ENCODE data around the gene MAST2. TPM values are rescaled to one million over a fixed set of nuclear protein-coding genes. Genes with fewer than 3 reads are reported as not detected.

The MAST2 gene
- total RNA-seq, 2 donors from 2014 or later = 25.2 to 81.3 TPM

GRCh38 chr1:46039571-46040052, 236.2 kb downstream of the MAST2 start:
- no peak overlapping the region for H3K4me3 ChIP-seq
- 11% methylated on average over 4 of the region's 4 CpGs for WGBS
- H3K27ac ChIP-seq = peak overlapping the region; percentile 8 to 41
- no peaks in the 10 kb centered on the region for H3K36me3 ChIP-seq
- H3K9me3 ChIP-seq = no peaks in the 10 kb centered on the region
- no peaks in the 10 kb centered on the region for H3K27me3 ChIP-seq (replicated peaks; ENCODE audit: insufficient read depth)
- H3K4me1 ChIP-seq (replicated peaks) = no peaks in the 10 kb centered on the region
- peak; percentile 70 for DNase-seq (ENCODE audit: low spot score)
- intact Hi-C loops (cut with DNase I) = loop anchor here (5.0 kb wide), 2 partner anchors 93 to 183 kb away; partner anchors contain the start of gene PIK3R3
- TF ChIP-seq CTCF (IDR thresholded peaks at IDR 0.05) = no peak
- TF ChIP-seq POLR2A (IDR thresholded peaks at IDR 0.05) = no peak
- TF ChIP-seq POLR2AphosphoS5 (IDR thresholded peaks at IDR 0.05) = no peak

GRCh38 chr1:46041551-46041950, 238.1 kb downstream of the MAST2 start:
- no peak for DNase-seq (ENCODE audit: low spot score)
- Histone ChIP-seq H3K27ac (no peak overlapping the region), H3K27me3 (replicated peaks; ENCODE audit: insufficient read depth) (no peaks in the 10 kb centered on the region), H3K36me3 (no peaks in the 10 kb centered on the region), H3K9me3 (no peaks in the 10 kb centered on the region), H3K4me1 (replicated peaks) (no peaks in the 10 kb centered on the region), H3K4me3 (no peak overlapping the region)
- 91% methylated on average over 2 of the region's 2 CpGs for WGBS
- TF ChIP-seq POLR2AphosphoS5 (IDR thresholded peaks at IDR 0.05) (no peak), POLR2A (IDR thresholded peaks at IDR 0.05) (no peak), CTCF (IDR thresholded peaks at IDR 0.05) (no peak)
- intact Hi-C loops (cut with DNase I) = no loop called here

- no peaks in the 10 kb centered on the region for H3K36me3 ChIP-seq
- TF ChIP-seq CTCF (IDR thresholded peaks at IDR 0.05) (no peak), POLR2AphosphoS5 (IDR thresholded peaks at IDR 0.05) (no peak), POLR2A (IDR thresholded peaks at IDR 0.05) (no peak)
- no peaks in the 10 kb centered on the region for H3K9me3 ChIP-seq
- H3K4me3 ChIP-seq = no peak overlapping the region
- no peak overlapping the region for H3K27ac ChIP-seq
- no peaks in the 10 kb centered on the region for H3K27me3 ChIP-seq (replicated peaks; ENCODE audit: insufficient read depth)
- DNase-seq (ENCODE audit: low spot score) = no peak
- intact Hi-C loops (cut with DNase I) = no loop called here
- H3K4me1 ChIP-seq (replicated peaks) = no peaks in the 10 kb centered on the region
Observed at GRCh38 chr1:46041974-46042373, 238.6 kb downstream of the MAST2 start.

- intact Hi-C loops (cut with DNase I) = no loop called here
- DNase-seq (ENCODE audit: low spot score) = no peak
- Histone ChIP-seq H3K36me3 (no peaks in the 10 kb centered on the region), H3K27me3 (replicated peaks; ENCODE audit: insufficient read depth) (no peaks in the 10 kb centered on the region), H3K9me3 (no peaks in the 10 kb centered on the region), H3K4me1 (replicated peaks) (no peaks in the 10 kb centered on the region), H3K27ac (no peak overlapping the region), H3K4me3 (no peak overlapping the region)
- 67% methylated on average over 11 of the region's 11 CpGs for WGBS
- TF ChIP-seq CTCF (IDR thresholded peaks at IDR 0.05) (no peak), POLR2A (IDR thresholded peaks at IDR 0.05) (no peak), POLR2AphosphoS5 (IDR thresholded peaks at IDR 0.05) (no peak)
Observed at GRCh38 chr1:46043458-46044017, 240.1 kb downstream of the MAST2 start.

- Histone ChIP-seq H3K27ac (no peak overlapping the region), H3K4me3 (no peak overlapping the region), H3K27me3 (replicated peaks; ENCODE audit: insufficient read depth) (no peaks in the 10 kb centered on the region), H3K36me3 (no peaks in the 10 kb centered on the region), H3K4me1 (replicated peaks) (no peaks in the 10 kb centered on the region), H3K9me3 (no peaks in the 10 kb centered on the region)
- TF ChIP-seq POLR2AphosphoS5 (IDR thresholded peaks at IDR 0.05) = no peak
- no peak for TF ChIP-seq POLR2A (IDR thresholded peaks at IDR 0.05)
- TF ChIP-seq CTCF (IDR thresholded peaks at IDR 0.05) = no peak
- DNase-seq (ENCODE audit: low spot score) = no peak
- 83% methylated on average over 5 of the region's 5 CpGs for WGBS
- intact Hi-C loops (cut with DNase I) = no loop called here
Observed at GRCh38 chr1:46044116-46044515, 240.7 kb downstream of the MAST2 start.

Data from prostate gland (tissue), 2 donors.